H1 (cell line): ENCODE results near the gene CD180. TPM values are rescaled to one million over a fixed set of nuclear protein-coding genes. Genes with fewer than 3 reads are reported as not detected.

ENCODE experiments used
- CREB1 ChIP-seq: IDR thresholded peaks from 2 replicates; pipeline ENCODE4 v1.6.1; 2012; ENCODE audit warnings: inconsistent platforms
- CTCF ChIP-seq, 3 experiments: IDR thresholded peaks; 1 replicate in 2 of 3; 2 replicates in 1 of 3; pipeline versions ENCODE4 v1.5.1 to v1.6.1; 2011; ENCODE audit warnings: low read length in 3 of 3, mild to moderate bottlenecking in 3 of 3, inconsistent platforms in 2 of 3, low read depth in 1 of 3, moderate library complexity in 1 of 3; ENCODE audit not compliant: insufficient read depth in 1 of 3; ENCODE audit errors: control extremely low read depth in 1 of 3
- KDM5A ChIP-seq: fragments of 200-600 bp; IDR thresholded peaks from 2 replicates; pipeline ENCODE4 v1.7.1; 2012; ENCODE audit warnings: mild to moderate bottlenecking, low read length, inconsistent platforms, mixed read lengths
- MAX ChIP-seq: IDR thresholded peaks from 2 replicates; pipeline ENCODE4 v1.6.1; 2012; ENCODE audit warnings: inconsistent platforms
- POU5F1 ChIP-seq: IDR thresholded peaks from 2 replicates; pipeline ENCODE4 v1.6.1; 2011; ENCODE audit warnings: low read depth, mild to moderate bottlenecking, low read length, moderate library complexity
- SIRT6 ChIP-seq: IDR thresholded peaks from one replicate; pipeline ENCODE4 v1.7.1; 2012; ENCODE audit warnings: low read length, inconsistent platforms
- polyA plus RNA-seq, 7 experiments: library from polyadenylated mRNA; depleted of rRNA in 3 of 7; stranded (reverse) in 5 of 7; unstranded in 2 of 7; fragments of >200 nt in 5 of 7; fragments of 200-250 nt in 2 of 7; gene quantifications; 1 replicate in 5 of 7; 2 replicates in 1 of 7; 4 replicates in 1 of 7; pipeline versions ENCODE4 v1.2.1 to v1.2.3, GENCODE V29; 2011 to 2013; ENCODE audit warnings: missing spikeins in 2 of 7, mixed read lengths in 2 of 7
- total RNA-seq: library from RNA; stranded (reverse); fragmentation: NEBNext Ultra II Directional; extraction: Animal tissue kit (Norgen Biotek cat#: 25700); gene quantifications from 2 replicates; pipeline ENCODE4 v1.2.1, GENCODE V29; 2021

CD180 gene
- total and polyA plus RNA-seq, 2 of the 8 experiments (the other 6 are each of a cell fraction or from before 2014, with no cell fraction given): not detected

- TF ChIP-seq MAX (no peak), CREB1 (no peak), POU5F1 (no peak), SIRT6 (no peak), KDM5A (no peak), CTCF (IDR thresholded peaks at IDR 0.05; ENCODE audit: control extremely low read depth in 1 of 3, insufficient read depth in 1 of 3, low read depth in 1 of 3, low read length in 3 of 3) (no peak)
Observed at GRCh38 chr5:67206461-67206860, 9.9 kb upstream of the CD180 start (continued).
